ENCODE data around the gene ARFGAP1.

GRCh38 chr20:63270606-63271325 is 1.8 kb upstream of the ARFGAP1 start:
- TF ChIP-seq, protein P1, sequence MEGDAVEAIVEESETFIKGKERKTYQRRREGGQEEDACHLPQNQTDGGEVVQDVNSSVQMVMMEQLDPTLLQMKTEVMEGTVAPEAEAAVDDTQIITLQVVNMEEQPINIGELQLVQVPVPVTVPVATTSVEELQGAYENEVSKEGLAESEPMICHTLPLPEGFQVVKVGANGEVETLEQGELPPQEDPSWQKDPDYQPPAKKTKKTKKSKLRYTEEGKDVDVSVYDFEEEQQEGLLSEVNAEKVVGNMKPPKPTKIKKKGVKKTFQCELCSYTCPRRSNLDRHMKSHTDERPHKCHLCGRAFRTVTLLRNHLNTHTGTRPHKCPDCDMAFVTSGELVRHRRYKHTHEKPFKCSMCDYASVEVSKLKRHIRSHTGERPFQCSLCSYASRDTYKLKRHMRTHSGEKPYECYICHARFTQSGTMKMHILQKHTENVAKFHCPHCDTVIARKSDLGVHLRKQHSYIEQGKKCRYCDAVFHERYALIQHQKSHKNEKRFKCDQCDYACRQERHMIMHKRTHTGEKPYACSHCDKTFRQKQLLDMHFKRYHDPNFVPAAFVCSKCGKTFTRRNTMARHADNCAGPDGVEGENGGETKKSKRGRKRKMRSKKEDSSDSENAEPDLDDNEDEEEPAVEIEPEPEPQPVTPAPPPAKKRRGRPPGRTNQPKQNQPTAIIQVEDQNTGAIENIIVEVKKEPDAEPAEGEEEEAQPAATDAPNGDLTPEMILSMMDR (IDR thresholded peaks at IDR 0.05; ENCODE audit: low read depth, low read length): no peak
- TF ChIP-seq EZH2phosphoT487 (IDR thresholded peaks at IDR 0.05; ENCODE audit: low read depth): no peak
